Gastroesophageal sphincter (tissue), 3 donors: ENCODE measurements around the gene TUBA3C.

Experiments used
- CTCF ChIP-seq, 4 experiments: fragments of 200-600 bp in 2 of 4; fragments of 450-650 bp in 2 of 4; sonication (generic) in 1 of 4; IDR thresholded peaks; one replicate each; pipeline ENCODE4 v1.5.1; 2017 to 2019; ENCODE audit warnings: antibody characterized with exemption in 4 of 4, mild to moderate bottlenecking in 2 of 4, moderate library complexity in 2 of 4
- EP300 ChIP-seq: sonication (generic); formaldehyde crosslinking; IDR thresholded peaks from one replicate; pipeline ENCODE4 v1.6.1; 2017; ENCODE audit warnings: antibody characterized with exemption, mild to moderate bottlenecking
- POLR2A ChIP-seq, 2 donors: fragments of 450-650 bp; IDR thresholded peaks; one replicate each; pipeline ENCODE4 v1.6.1; 2017; ENCODE audit warnings: antibody characterized with exemption in 2 of 2, mild to moderate bottlenecking in 2 of 2, moderate library complexity in 1 of 2

- TF ChIP-seq CTCF (IDR thresholded peaks at IDR 0.05) (no peak), POLR2A (IDR thresholded peaks at IDR 0.05) (no peak), EP300 (no peak)
These were observed 2.6 kb downstream of the TUBA3C start for GRCh38 chr13:19178901-19179593.
